NCI-H2171 (cell line): Measurements from ENCODE around the gene BANK1.

Experiments used
- DNase-seq: peaks from one replicate; lab custom pipeline; 2025; lab: John Stamatoyannopoulos, UW

Gene BANK1

GRCh38 chr4:101790521-101791181 lies at the start of gene BANK1:
Gene BANK1 (plus strand): TSS chr4:101790730. CDS start chr4:101790881, 151 bp downstream.
- DNase-seq = no peak

- no peak for DNase-seq
Observed at GRCh38 chr4:101753721-101754120, 36.8 kb upstream of the BANK1 start.

GRCh38 chr4:101756181-101756580 lies 34.3 kb upstream of the BANK1 start:
- no peak for DNase-seq

GRCh38 chr4:101761405-101761804 lies 29.1 kb upstream of the BANK1 start:
- no peak for DNase-seq

GRCh38 chr4:101762025-101762424 lies 28.5 kb upstream of the BANK1 start:
- DNase-seq = no peak

GRCh38 chr4:101762534-101762933 lies 28.0 kb upstream of the BANK1 start:
- no peak for DNase-seq

- DNase-seq = no peak
Observed at GRCh38 chr4:101763576-101763975, 27.0 kb upstream of the BANK1 start.

GRCh38 chr4:101774807-101775206 lies 15.7 kb upstream of the BANK1 start:
- DNase-seq = no peak

- no peak for DNase-seq
Observed at GRCh38 chr4:101777431-101777830, 13.1 kb upstream of the BANK1 start.

- no peak for DNase-seq
Observed at GRCh38 chr4:101780284-101780683, 10.2 kb upstream of the BANK1 start.

GRCh38 chr4:101782546-101782945 lies 8.0 kb upstream of the BANK1 start:
- DNase-seq = no peak

- DNase-seq = no peak
Observed at GRCh38 chr4:101784957-101785356, 5.6 kb upstream of the BANK1 start.

GRCh38 chr4:101785486-101785885 lies 5.0 kb upstream of the BANK1 start:
- DNase-seq = no peak

GRCh38 chr4:101787701-101788316 lies 2.7 kb upstream of the BANK1 start:
- DNase-seq = no peak

- DNase-seq = no peak
Observed at GRCh38 chr4:101791182-101791558, 640 bp downstream of the BANK1 start.

- DNase-seq = no peak
Observed at GRCh38 chr4:101792056-101792590, 1.6 kb downstream of the BANK1 start.

- DNase-seq = no peak
Observed at GRCh38 chr4:101793397-101793796, 2.9 kb downstream of the BANK1 start.

- DNase-seq = no peak
Observed at GRCh38 chr4:101794806-101795205, 4.3 kb downstream of the BANK1 start.

GRCh38 chr4:101795704-101796103 lies 5.2 kb downstream of the BANK1 start:
- DNase-seq = no peak

- DNase-seq = no peak
Observed at GRCh38 chr4:101801958-101802357, 11.4 kb downstream of the BANK1 start.

GRCh38 chr4:101806914-101807313 lies 16.4 kb downstream of the BANK1 start:
- DNase-seq = peak; percentile 23

- no peak for DNase-seq
Observed at GRCh38 chr4:101807351-101807750, 16.8 kb downstream of the BANK1 start.

GRCh38 chr4:101813604-101814003 lies 23.1 kb downstream of the BANK1 start:
- DNase-seq = no peak

GRCh38 chr4:101818362-101818761 lies 27.8 kb downstream of the BANK1 start:
- DNase-seq = no peak
